Regular cardiac myocyte (primary cell): ENCODE data around the gene USP50. TPM values are rescaled to one million over a fixed set of nuclear protein-coding genes. Genes with fewer than 3 reads are reported as not detected.

Experiments used
- total RNA-seq: library from RNA; depleted of rRNA; stranded (reverse); fragments of >200 nt; gene quantifications from 2 replicates; pipeline ENCODE4 v1.2.3, GENCODE V29; 2014

The USP50 gene
- total RNA-seq: 0.28 TPM in 1 of 2 replicates, not detected in the other

DNA sequence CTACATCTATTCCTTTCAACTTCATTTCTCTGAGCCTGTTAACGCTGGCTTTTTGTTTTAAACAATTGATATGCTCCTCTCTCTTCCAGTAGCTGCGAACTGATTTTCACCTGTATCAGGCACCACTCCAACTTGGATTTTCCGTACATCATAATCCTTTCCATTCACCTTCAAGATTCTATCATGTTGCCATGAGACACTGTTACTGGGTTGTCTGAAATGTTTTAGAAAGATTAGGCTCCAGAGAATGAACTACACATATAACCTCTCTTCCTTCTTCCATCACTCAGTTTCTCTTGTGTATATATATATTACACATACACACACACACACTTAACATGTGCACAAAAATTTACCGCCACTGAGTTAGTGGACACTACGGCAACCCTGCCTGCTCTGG, at the start of gene USP50:
Gene USP50, minus strand, starts transcription at position 101 of the 400 bp plus-strand sequence. CDS start 141 bp downstream, outside the sequence.

Other genes starting within 250 kb of the USP50 start
- 51.3 and 61.9 TPM in 2 replicates for gene GABPB1, start 191.5 kb downstream of the USP50 start, total RNA-seq
- 38.2 and 46.8 TPM in 2 replicates for gene USP8, start 122.3 kb downstream of the USP50 start, total RNA-seq
- gene TRPM7, start 140.1 kb upstream of the USP50 start, total RNA-seq: 34.3 and 60.9 TPM in 2 replicates
- 68.1 and 79.8 TPM in 2 replicates for gene SPPL2A, start 219.0 kb upstream of the USP50 start, total RNA-seq